Fibroblast of pulmonary artery (primary cell): ENCODE data around the gene TRAF3IP1.

Experiments
- DNase-seq: peaks from one replicate; pipeline ENCODE4 v3.0.0-alpha.2; 2010; ENCODE audit warnings: low read depth
- H3K4me3 ChIP-seq: replicated peaks from 2 replicates; pipeline ENCODE4 v1.5.1; 2011; ENCODE audit warnings: low read depth, mild to moderate bottlenecking, control low read depth, low read length, moderate library complexity
- CTCF ChIP-seq: IDR thresholded peaks from 2 replicates; pipeline ENCODE4 v1.5.1; 2011; ENCODE audit warnings: mild to moderate bottlenecking, control low read depth, low read length, inconsistent platforms; ENCODE audit errors: missing control alignments

The TRAF3IP1 gene

GRCh38 chr2:238423561-238424312 is 103.4 kb downstream of the TRAF3IP1 start:
- no peak for TF ChIP-seq CTCF
- DNase-seq = no peak

GRCh38 chr2:238424313-238424700 is 104.0 kb downstream of the TRAF3IP1 start:
- no peak for TF ChIP-seq CTCF
- H3K4me3 ChIP-seq = no peak overlapping the region
- peak; percentile 61 for DNase-seq

More at GRCh38 chr2:238423561-238424312, 103.4 kb downstream of the TRAF3IP1 start:
- no peak overlapping the region for H3K4me3 ChIP-seq

DNA sequence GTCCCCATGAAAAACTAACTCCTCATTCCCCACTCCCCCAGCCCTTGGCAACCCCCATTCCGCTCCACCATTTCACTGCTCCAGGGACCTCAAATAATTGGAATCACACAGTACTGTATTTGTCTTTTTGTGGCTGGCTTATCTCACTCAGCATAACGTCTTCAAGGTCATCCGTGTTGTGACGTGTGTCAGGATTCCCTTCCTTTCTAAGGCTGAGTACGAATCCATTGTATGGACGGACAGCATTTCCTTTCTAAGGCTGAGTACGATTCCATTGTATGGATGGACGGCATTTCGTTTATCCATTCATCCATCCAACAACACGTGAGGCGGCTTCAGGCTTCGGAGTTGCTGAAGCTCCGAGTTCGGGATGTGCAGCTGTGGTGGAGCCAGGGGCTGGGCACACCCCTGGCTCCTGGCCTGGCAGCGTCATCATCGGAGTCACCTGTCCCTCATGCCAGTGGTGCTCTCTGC is 105.2 kb downstream of the TRAF3IP1 start:
- no peak for DNase-seq
- no peak for TF ChIP-seq CTCF
- H3K4me3 ChIP-seq = no peak overlapping the region

DNA sequence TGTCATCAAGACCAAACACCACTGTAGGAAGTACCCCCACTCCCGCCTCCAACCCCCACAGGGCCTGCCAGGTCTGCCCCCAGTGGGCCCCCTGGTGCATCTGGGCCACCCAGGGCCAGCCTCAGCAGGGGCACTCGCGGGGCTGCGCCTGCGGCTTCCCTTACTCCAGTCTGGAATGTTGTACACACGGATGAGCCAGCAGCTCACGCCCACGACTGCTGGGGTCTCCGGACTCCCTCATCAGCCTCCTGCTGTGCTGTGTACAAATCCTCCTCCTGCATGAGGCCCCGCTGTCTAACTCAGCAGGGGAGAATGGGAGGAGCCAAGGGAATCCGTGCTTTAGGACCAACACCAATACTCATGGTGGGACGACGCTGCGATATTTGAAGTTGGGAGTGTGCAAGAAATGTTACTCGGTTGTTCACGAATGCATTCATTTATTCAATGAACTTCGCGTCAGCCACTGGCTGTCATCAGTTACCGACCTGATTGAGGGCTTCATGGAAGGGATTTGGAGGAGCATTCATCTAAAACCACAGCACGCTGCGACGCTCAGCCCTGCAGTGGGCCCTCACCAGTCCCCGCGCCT is 105.8 kb downstream of the TRAF3IP1 start:
- peak; percentile 71 for DNase-seq
- no peak for TF ChIP-seq CTCF
- peak overlapping the region; percentile 85 for H3K4me3 ChIP-seq

GRCh38 chr2:238426568-238427434 is 106.5 kb downstream of the TRAF3IP1 start, which contains the start of gene ASB1:
ASB1 (plus strand) TSS chr2:238426927; CDS start chr2:238427071, 144 bp downstream.
- DNase-seq = peak; percentile 86
- no peak for TF ChIP-seq CTCF
- peak within 1 kb of the TSS; percentile 85 for H3K4me3 ChIP-seq

DNA sequence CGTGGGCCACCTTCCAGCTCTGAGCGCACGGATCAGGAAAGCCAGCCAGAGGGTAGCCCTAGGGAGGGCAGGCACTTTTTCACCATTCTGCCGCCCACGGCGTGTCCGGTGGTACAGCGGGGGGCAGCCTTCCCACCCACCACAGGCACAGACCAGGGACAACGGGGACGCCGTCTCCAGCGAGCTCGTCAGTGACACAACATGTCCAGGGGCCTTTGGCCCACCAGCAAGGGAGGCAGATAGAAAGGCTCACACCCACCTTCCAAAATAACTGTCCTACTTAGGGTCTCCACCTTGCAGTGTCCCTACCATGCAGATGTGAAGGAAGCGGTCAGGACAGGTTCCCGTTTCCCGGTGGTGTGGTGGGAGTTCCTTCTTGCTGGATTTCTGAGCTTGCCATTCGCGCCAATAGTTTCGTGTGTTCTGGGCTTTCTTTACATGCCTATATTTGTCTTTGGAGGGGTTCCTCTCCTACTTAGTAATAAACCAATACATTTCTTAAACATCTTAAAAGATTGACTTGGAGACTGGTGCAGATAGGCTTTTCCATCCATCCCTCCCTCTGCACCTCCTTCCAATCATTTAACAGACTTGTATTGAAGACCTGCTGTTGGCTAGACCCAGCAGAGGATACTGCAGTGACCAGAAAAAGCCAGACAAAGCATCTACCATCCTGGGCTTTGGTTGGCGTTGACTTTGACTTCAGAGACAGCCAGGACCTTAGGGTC is 107.3 kb downstream of the TRAF3IP1 start:
- DNase-seq = peak; percentile 36
- peak overlapping the region; percentile 85 for H3K4me3 ChIP-seq
- TF ChIP-seq CTCF = no peak
